NCI-H1048 (cell line): ENCODE results near the gene HTR2B.
"Not testable (repeated sequence)": the region's sequence is repeated elsewhere in the genome, so short reads cannot be mapped to it uniquely, and the experiment has no call there.

Experiments
- DNase-seq: peaks from one replicate; lab custom pipeline; 2025; lab: John Stamatoyannopoulos, UW

The HTR2B gene

DNA sequence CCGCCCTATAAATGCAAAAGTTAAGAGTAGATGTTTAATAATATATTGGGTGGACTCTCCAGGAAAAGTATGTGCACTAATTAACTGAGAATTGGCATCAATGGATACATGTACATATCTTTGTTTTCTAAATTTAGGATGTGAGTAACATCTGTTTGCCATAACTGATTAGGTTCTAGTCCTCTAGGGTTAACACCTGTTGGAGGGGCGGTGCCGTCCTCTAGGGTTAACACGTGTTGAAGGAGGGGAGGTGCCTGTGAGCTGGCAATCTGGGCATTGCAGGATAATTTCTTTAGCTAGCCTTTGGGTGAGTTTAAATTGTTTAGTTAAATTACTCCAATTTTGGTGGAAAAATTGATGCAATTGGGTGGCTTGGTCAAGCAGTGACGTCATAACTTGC is 30.9 kb downstream of the HTR2B start:
- DNase-seq: no peak

GRCh38 chr2:231088754-231089153 is 36.1 kb downstream of the HTR2B start:
- no peak for DNase-seq

GRCh38 chr2:231084565-231084964 is 40.3 kb downstream of the HTR2B start:
- DNase-seq: no peak

GRCh38 chr2:231069379-231070054 is 55.3 kb downstream of the HTR2B start:
- DNase-seq: no peak

DNA sequence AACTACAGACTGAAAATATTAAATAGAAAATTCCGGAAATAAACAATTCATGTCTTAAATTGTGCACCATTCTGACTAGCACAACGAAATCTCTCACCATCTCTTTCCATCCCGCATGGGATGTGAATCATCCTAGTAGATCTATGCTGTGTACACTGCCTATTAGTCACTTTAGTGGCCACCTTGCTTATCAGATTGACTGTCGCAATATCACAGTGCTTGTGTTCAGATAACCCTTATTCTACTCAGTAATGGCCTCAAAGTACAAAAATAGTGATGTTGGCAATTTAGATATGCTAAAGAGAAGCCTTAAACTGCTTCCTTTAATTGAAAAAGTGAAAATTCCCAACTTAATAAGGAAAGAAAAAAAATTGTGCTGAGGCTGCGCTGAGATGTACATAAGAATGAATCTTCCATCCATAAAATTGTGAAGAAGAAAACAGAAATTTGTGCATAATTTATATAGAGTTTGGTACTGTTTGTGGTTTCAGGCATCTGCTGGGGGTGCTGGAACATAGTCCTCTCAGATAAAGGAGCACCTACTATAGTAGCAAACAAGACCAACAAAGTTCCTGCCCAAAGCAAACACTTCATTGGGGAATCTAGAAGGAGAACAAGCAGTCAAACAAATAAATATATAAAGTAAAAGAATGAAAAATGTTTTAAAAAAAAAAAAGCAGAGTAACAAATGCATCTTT is 56.2 kb downstream of the HTR2B start:
- no peak for DNase-seq

DNA sequence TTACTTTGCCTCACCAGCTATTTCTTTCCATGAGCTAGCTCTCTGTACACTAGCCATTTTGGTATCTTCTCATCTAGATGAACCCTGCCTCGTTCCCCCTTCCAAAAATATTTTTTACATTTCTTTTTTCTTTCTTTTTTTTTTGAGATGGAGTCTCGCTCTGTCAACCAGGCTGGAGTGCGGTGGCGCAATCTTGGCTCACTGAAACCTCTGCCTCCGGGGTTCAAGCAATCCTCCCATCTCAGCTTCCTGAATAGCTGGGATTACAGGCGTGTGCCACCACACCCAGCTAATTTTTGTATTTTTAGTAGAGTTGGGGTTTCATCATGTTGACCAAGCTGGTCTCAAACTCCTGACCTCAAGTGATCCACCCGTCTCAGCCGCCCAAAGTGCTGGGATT is 57.3 kb downstream of the HTR2B start:
- DNase-seq: not testable (repeated sequence)

- DNase-seq: no peak
Observed at GRCh38 chr2:231065966-231066365, 58.9 kb downstream of the HTR2B start.

DNA sequence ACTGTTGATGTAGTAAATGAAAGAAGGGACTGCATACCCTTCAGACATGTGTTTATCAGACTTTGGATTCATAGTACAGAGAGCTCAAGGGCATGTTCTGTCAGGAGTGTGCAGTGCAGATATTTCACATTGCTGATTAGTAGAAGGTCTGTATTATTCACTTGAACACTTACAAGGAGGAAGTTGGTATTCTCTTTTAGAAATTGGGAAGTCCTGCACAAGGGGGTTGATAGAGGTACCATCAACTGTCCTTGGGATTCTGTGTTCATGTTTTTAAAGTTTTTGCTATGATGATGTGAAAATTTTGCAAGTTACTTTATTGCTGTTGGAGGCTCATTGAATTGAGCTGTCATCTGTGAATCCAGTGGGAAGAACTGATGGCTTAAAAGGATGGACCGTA is 61.5 kb downstream of the HTR2B start:
- no peak for DNase-seq

DNA sequence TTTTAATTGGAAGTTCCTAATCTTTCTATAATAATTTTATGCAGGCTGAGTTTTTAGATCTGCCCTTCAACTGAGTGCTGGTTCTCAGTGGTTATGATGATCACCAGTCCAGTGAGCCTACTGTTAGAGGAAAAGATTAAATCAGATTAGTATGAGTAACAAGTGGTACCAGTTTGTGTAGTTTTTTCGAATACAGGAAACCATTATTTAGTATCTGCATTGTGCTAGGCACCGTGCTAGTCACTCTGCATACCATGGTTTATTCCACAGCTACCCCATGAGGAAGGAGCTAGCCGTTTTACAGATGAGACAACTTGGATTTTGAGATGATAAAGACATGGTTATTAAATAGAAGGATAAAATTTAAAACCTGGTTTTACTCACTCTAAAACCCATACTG is 62.1 kb downstream of the HTR2B start:
- no peak for DNase-seq

- DNase-seq: no peak
Observed at GRCh38 chr2:231059756-231060155, 65.1 kb downstream of the HTR2B start.

GRCh38 chr2:231058761-231059550 is 65.9 kb downstream of the HTR2B start:
- DNase-seq: no peak
